Panc1 (cell line): ENCODE data around the gene SLC25A43. TPM values are rescaled to one million over a fixed set of nuclear protein-coding genes. Genes with fewer than 3 reads are reported as not detected.
A peak's percentile ranks its signal among the peaks of the same experiment; 100 is the strongest.

Source experiments
- ATAC-seq: fragments of 200-7000 bp; cut with Tn5 transposase; 2 replicates; pipeline ENCODE4 v1.9.1; 2020; ENCODE audit warnings: mild to moderate bottlenecking, moderate library complexity
- BruUV-seq: library from RNA; stranded (reverse); fragments of 400-500 nt; replicated peaks from 2 replicates; lab custom pipeline; 2021; lab: Mats Ljungman, UMichigan
- CTCF ChIA-PET: fragments of 300-600 bp; sonication (Branson Sonifier 250); formaldehyde crosslinking; loops from one replicate; lab custom pipeline; 2022; ENCODE audit warnings: antibody characterized with exemption; lab: Charles Lee
- POLR2A ChIA-PET: fragments of 300-600 bp; sonication (Branson Sonifier 250); formaldehyde crosslinking; loops from one replicate; lab custom pipeline; 2022; ENCODE audit warnings: antibody characterized with exemption; lab: Charles Lee
- DNase-seq: peaks from one replicate; pipeline ENCODE4 v3.0.0-alpha.2; 2010; ENCODE audit warnings: low read depth, low spot score
- H3K27ac ChIP-seq: 2 replicates; pipeline ENCODE4 v1.5.1; 2011; ENCODE audit warnings: mild to moderate bottlenecking, low read length, inconsistent platforms
- H3K27me3 ChIP-seq: fragments of 200-500 bp; sonication (Bioruptor generic); 2 replicates; pipeline ENCODE4 v1.6.0; 2014; ENCODE audit warnings: low read length, inconsistent platforms; ENCODE audit not compliant: control insufficient read depth, insufficient read depth
- H3K36me3 ChIP-seq: fragments of 200-500 bp; sonication (Bioruptor generic); 2 replicates; pipeline ENCODE4 v1.5.1; 2014; ENCODE audit warnings: inconsistent platforms, mild to moderate bottlenecking, low read length, moderate library complexity; ENCODE audit not compliant: control insufficient read depth, insufficient read depth
- H3K4me1 ChIP-seq: 2 replicates; pipeline ENCODE4 v1.5.1; 2011; ENCODE audit warnings: inconsistent platforms, mild to moderate bottlenecking, low read length, moderate library complexity; ENCODE audit not compliant: control insufficient read depth, insufficient read depth
- H3K4me3 ChIP-seq, 2 experiments: 2 replicates each; pipeline ENCODE4 v1.5.1; 2011 to 2012; ENCODE audit warnings: low read depth in 2 of 2, low read length in 2 of 2, mild to moderate bottlenecking in 2 of 2, inconsistent platforms in 1 of 2, moderate library complexity in 1 of 2
- H3K9me3 ChIP-seq: fragments of 200-500 bp; sonication (Bioruptor generic); 2 replicates; pipeline ENCODE4 v1.5.1; 2014; ENCODE audit warnings: low read depth, mild to moderate bottlenecking, inconsistent platforms, low read length, moderate library complexity; ENCODE audit not compliant: control insufficient read depth, insufficient read depth
- POLR2AphosphoS5 ChIP-seq: IDR thresholded peaks from 2 replicates; pipeline ENCODE4 v1.6.1; 2012; ENCODE audit warnings: mild to moderate bottlenecking, low read depth, low read length, moderate library complexity
- SIN3A ChIP-seq: IDR thresholded peaks from 2 replicates; pipeline ENCODE4 v1.6.1; 2012; ENCODE audit warnings: low read depth, mild to moderate bottlenecking, low read length, moderate library complexity, borderline replicate concordance; ENCODE audit not compliant: insufficient read depth
- TCF7L2 ChIP-seq: IDR thresholded peaks from 2 replicates; pipeline ENCODE4 v1.6.1; 2011; ENCODE audit warnings: mild to moderate bottlenecking, low read depth, low read length, inconsistent platforms
- in situ Hi-C: cut with HindIII; loops from 2 replicates; pipeline ENCODE4 v1.10.0; 2016; ENCODE audit warnings: low sequenced_read_pairs, low pct_unique_long_range_greater_than_20kb
- intact Hi-C: fragments of 100-400 bp; cut with micrococcal nuclease; formaldehyde crosslinking; loops from one replicate; pipeline ENCODE4 v1.10.0; 2022; ENCODE audit not compliant: unreplicated experiment
- total RNA-seq: library from RNA; stranded (reverse); gene quantifications from one replicate; pipeline ENCODE4 v1.2.1, GENCODE V29; 2021; ENCODE audit not compliant: unreplicated experiment
- TF ChIP-seq, protein P1 (sequence below), 2 experiments: IDR thresholded peaks; 2 replicates each; pipeline ENCODE4 v1.6.1; 2011 to 2012; ENCODE audit warnings: low read depth in 2 of 2, control low read depth in 1 of 2, low read length in 1 of 2, mild to moderate bottlenecking in 1 of 2, moderate library complexity in 1 of 2; ENCODE audit not compliant: insufficient read depth in 1 of 2
- TF ChIP-seq, protein P2 (sequence below): fragments of 450-650 bp; IDR thresholded peaks from 2 replicates; pipeline ENCODE4 v1.5.1; 2017; ENCODE audit warnings: mild to moderate bottlenecking

SLC25A43 gene
- total RNA-seq, 1 experiment from 2014 or later, result 35.5 TPM

DNA sequence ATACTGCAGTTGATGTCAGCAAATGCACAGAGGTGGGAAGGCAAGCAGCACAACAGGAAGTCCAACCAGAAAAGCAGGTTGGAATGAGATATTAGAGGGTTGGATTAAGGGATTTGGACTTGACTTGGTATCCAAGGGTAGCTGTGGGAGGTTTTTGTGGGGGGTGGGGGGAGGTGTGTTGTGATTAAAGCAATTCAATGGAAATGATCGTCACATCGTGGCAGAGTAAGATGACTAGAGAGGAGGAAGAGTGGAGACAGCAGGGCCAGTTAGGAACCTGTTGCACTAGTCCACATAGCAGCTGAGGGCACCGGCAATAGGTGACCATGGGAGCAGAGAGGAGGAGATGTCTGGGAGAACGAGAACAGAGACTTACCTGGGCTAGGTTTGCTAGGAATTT, 2.4 kb downstream of the SLC25A43 start:
- in situ Hi-C loops, result no loop called here
- ATAC-seq, result no peak
- Histone ChIP-seq H3K4me1 (peaks cover 14% of the 10 kb centered on the region), H3K27me3 (no peaks in the 10 kb centered on the region), H3K9me3 (no peaks in the 10 kb centered on the region), H3K27ac (no peak overlapping the region), H3K36me3 (no peaks in the 10 kb centered on the region), H3K4me3 (no peak overlapping the region)
- CTCF ChIA-PET, result no interaction called here
- intact Hi-C loops, result no loop called here
- BruUV-seq, result TSS peak; percentile 72
- DNase-seq, result no peak
- POLR2A ChIA-PET, result no interaction called here
- TF ChIP-seq TCF7L2 (no peak), POLR2AphosphoS5 (no peak), SIN3A (no peak)
- TF ChIP-seq, protein P1, sequence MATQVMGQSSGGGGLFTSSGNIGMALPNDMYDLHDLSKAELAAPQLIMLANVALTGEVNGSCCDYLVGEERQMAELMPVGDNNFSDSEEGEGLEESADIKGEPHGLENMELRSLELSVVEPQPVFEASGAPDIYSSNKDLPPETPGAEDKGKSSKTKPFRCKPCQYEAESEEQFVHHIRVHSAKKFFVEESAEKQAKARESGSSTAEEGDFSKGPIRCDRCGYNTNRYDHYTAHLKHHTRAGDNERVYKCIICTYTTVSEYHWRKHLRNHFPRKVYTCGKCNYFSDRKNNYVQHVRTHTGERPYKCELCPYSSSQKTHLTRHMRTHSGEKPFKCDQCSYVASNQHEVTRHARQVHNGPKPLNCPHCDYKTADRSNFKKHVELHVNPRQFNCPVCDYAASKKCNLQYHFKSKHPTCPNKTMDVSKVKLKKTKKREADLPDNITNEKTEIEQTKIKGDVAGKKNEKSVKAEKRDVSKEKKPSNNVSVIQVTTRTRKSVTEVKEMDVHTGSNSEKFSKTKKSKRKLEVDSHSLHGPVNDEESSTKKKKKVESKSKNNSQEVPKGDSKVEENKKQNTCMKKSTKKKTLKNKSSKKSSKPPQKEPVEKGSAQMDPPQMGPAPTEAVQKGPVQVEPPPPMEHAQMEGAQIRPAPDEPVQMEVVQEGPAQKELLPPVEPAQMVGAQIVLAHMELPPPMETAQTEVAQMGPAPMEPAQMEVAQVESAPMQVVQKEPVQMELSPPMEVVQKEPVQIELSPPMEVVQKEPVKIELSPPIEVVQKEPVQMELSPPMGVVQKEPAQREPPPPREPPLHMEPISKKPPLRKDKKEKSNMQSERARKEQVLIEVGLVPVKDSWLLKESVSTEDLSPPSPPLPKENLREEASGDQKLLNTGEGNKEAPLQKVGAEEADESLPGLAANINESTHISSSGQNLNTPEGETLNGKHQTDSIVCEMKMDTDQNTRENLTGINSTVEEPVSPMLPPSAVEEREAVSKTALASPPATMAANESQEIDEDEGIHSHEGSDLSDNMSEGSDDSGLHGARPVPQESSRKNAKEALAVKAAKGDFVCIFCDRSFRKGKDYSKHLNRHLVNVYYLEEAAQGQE (IDR thresholded peaks at IDR 0.05; ENCODE audit: insufficient read depth in 1 of 2, low read depth in 2 of 2, low read length in 1 of 2), result no peak
- TF ChIP-seq, protein P2, sequence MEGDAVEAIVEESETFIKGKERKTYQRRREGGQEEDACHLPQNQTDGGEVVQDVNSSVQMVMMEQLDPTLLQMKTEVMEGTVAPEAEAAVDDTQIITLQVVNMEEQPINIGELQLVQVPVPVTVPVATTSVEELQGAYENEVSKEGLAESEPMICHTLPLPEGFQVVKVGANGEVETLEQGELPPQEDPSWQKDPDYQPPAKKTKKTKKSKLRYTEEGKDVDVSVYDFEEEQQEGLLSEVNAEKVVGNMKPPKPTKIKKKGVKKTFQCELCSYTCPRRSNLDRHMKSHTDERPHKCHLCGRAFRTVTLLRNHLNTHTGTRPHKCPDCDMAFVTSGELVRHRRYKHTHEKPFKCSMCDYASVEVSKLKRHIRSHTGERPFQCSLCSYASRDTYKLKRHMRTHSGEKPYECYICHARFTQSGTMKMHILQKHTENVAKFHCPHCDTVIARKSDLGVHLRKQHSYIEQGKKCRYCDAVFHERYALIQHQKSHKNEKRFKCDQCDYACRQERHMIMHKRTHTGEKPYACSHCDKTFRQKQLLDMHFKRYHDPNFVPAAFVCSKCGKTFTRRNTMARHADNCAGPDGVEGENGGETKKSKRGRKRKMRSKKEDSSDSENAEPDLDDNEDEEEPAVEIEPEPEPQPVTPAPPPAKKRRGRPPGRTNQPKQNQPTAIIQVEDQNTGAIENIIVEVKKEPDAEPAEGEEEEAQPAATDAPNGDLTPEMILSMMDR, result no peak

DNA sequence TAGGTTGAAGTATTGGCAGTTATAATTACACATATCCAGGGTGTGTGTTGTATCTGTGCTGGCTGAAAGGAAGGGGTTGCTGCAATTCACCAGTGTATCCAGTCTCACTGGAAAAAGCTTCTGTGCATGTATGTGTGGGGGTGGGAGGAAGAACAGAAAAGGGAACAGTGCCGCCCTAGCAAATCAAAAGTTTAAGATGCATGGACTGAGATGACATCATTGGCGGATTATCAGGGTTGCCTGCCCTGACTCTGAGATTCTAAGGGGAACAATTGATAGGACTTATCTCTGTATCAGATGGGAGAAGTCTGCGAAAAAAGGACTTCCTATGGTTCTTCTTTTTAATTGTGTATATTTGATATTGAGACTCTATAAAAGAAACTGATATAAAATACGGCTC, 3.5 kb downstream of the SLC25A43 start:
- DNase-seq (no peak), ATAC-seq (no peak)
- Histone ChIP-seq H3K4me3 (no peak overlapping the region), H3K27me3 (no peaks in the 10 kb centered on the region), H3K4me1 (peaks cover 14% of the 10 kb centered on the region), H3K36me3 (no peaks in the 10 kb centered on the region), H3K27ac (no peak overlapping the region), H3K9me3 (no peaks in the 10 kb centered on the region)
- ChIA-PET CTCF (no interaction called here), POLR2A (no interaction called here)
- in situ Hi-C loops, result no loop called here
- no TSS peak for BruUV-seq
- intact Hi-C loops, result no loop called here
- TF ChIP-seq SIN3A (no peak), TCF7L2 (no peak), POLR2AphosphoS5 (no peak)
- TF ChIP-seq, protein P1 (IDR thresholded peaks at IDR 0.05; ENCODE audit: insufficient read depth in 1 of 2, low read depth in 2 of 2, low read length in 1 of 2), result no peak
- TF ChIP-seq, protein P2, result no peak
